Colonic mucosa (tissue), 4 donors: ENCODE measurements around the gene PHF21B. TPM values are rescaled to one million over a fixed set of nuclear protein-coding genes. Genes with fewer than 3 reads are reported as not detected.

Source experiments
- DNase-seq: peaks from one replicate; pipeline ENCODE4 v3.0.0-alpha.2; 2020
- H3K27ac ChIP-seq: fragments of 200-600 bp; one replicate; pipeline ENCODE4 v1.8.0; 2021
- H3K27me3 ChIP-seq: fragments of 200-600 bp; one replicate; pipeline ENCODE4 v1.8.0; 2021
- H3K36me3 ChIP-seq: fragments of 200-600 bp; one replicate; pipeline ENCODE4 v1.8.0; 2021
- H3K4me1 ChIP-seq: fragments of 200-600 bp; one replicate; pipeline ENCODE4 v1.8.0; 2021; ENCODE audit warnings: mild to moderate bottlenecking
- H3K4me3 ChIP-seq: fragments of 200-600 bp; one replicate; pipeline ENCODE4 v1.8.0; 2021
- H3K9ac ChIP-seq, 2 donors: one replicate each; pipeline ENCODE4 v1.7.0; 2013; ENCODE audit warnings: control low read depth in 2 of 2, low read depth in 2 of 2, low read length in 2 of 2
- H3K9me3 ChIP-seq: fragments of 200-600 bp; one replicate; pipeline ENCODE4 v1.8.0; 2021
- intact Hi-C: fragments of 100-400 bp; cut with DNase I; formaldehyde crosslinking; loops from one replicate; pipeline ENCODE4 v1.14.1; 2022
- total RNA-seq, 2 donors: library from RNA; stranded (reverse); fragmentation: NEBNext Ultra II Directional in 1 of 2; extraction: Animal tissue kit (Norgen Biotek cat#: 25700) in 1 of 2; gene quantifications; one replicate each; pipeline ENCODE4 v1.2.1, GENCODE V29; 2021
- TF ChIP-seq, protein P1 (sequence below): fragments of 200-600 bp; IDR thresholded peaks from one replicate; pipeline ENCODE4 v1.8.0; 2022; ENCODE audit warnings: antibody characterized with exemption, mild to moderate bottlenecking
- donor health status: healthy.
- donor health status: DM: no; HTN: no; CAD: no.
- donor health status: DM: no; HTN: no; CAD: no.

The PHF21B gene
- total RNA-seq, 2 donors from 2014 or later = not detected

DNA sequence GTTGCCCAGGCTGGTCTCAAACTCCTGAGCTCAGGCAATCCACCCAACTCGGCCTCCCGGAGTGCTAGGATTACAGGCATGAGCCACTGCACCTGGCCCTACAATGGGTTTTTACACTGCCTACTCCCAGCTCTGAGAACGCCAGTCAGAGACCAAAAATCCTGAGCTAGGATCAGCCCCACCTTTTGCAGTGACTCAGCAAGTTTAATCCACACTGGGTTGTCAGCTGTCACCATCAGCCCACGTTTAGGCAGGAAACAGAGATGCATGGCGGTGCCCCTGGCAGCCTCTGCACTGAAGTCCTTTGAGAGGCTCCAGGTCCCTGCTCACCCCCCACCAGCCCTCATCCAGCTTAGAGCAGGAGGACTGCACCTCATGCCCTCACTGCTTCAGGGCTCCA, 139.8 kb downstream of the PHF21B start:
- no peak overlapping the region for H3K9ac ChIP-seq
- no peak for DNase-seq

GRCh38 chr22:44869196-44869595, 140.6 kb downstream of the PHF21B start:
- H3K4me3 ChIP-seq = no peak overlapping the region
- no peaks in the 10 kb centered on the region for H3K4me1 ChIP-seq
- no peaks in the 10 kb centered on the region for H3K9me3 ChIP-seq
- H3K27me3 ChIP-seq = no peaks in the 10 kb centered on the region
- DNase-seq = no peak
- intact Hi-C loops = no loop called here
- H3K9ac ChIP-seq = no peak overlapping the region
- no peaks in the 10 kb centered on the region for H3K36me3 ChIP-seq
- TF ChIP-seq, protein P1, sequence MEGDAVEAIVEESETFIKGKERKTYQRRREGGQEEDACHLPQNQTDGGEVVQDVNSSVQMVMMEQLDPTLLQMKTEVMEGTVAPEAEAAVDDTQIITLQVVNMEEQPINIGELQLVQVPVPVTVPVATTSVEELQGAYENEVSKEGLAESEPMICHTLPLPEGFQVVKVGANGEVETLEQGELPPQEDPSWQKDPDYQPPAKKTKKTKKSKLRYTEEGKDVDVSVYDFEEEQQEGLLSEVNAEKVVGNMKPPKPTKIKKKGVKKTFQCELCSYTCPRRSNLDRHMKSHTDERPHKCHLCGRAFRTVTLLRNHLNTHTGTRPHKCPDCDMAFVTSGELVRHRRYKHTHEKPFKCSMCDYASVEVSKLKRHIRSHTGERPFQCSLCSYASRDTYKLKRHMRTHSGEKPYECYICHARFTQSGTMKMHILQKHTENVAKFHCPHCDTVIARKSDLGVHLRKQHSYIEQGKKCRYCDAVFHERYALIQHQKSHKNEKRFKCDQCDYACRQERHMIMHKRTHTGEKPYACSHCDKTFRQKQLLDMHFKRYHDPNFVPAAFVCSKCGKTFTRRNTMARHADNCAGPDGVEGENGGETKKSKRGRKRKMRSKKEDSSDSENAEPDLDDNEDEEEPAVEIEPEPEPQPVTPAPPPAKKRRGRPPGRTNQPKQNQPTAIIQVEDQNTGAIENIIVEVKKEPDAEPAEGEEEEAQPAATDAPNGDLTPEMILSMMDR = no peak
- H3K27ac ChIP-seq = no peak overlapping the region

More for the DNA sequence above, 139.8 kb downstream of the PHF21B start:
- TF ChIP-seq, protein P1 = no peak
- H3K4me1 ChIP-seq = no peaks in the 10 kb centered on the region
- intact Hi-C loops = no loop called here
- no peak overlapping the region for H3K4me3 ChIP-seq
- H3K9me3 ChIP-seq = no peaks in the 10 kb centered on the region
- no peak overlapping the region for H3K27ac ChIP-seq
- no peaks in the 10 kb centered on the region for H3K27me3 ChIP-seq
- no peaks in the 10 kb centered on the region for H3K36me3 ChIP-seq

DNA sequence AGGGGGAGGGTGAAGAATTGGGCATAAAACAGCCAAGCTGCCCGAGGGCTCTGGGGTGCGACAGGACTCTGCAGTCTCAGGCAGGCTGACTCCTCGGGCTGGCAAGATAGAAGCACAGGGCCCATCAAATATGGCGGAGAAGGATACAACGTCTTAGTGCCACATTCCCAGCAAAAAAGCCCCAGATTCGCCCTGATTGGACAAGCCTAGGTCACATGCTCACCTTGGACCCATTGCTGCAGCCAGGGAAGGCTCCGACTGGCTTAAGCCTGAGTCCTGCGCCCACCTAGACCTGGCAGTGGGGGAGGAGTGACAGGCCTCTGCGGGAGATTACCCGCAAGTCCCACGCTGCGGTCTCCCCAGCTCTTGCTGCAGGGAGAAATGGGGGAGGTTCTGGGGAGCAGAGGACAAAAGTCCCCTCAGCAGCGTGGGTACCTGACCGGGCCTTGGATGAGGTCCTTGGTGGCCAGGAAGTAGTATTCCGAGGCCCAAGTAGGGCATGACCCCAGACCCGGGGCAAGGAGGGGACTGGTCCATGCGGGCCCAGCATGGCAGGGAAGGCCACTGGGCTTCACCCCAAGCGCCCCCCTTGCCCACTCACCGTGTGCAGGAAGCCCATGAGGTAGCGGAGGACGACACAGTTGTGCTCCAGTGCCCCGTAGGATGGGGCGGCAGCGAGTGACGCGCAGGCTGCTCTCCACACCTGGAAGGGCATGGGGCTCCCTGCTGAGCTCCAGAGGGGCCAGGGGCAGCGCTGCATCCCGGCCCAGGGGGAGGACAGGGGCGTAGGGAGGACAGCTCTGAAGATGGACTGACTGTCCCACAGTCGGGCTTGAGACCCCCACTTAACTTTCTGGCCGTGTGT, 144.4 kb downstream of the PHF21B start:
- DNase-seq = no peak
- no peak overlapping the region for H3K4me3 ChIP-seq
- intact Hi-C loops = no loop called here
- no peak overlapping the region for H3K9ac ChIP-seq
- H3K4me1 ChIP-seq = no peaks in the 10 kb centered on the region
- H3K36me3 ChIP-seq = no peaks in the 10 kb centered on the region
- TF ChIP-seq, protein P1 = no peak
- no peaks in the 10 kb centered on the region for H3K27me3 ChIP-seq
- no peak overlapping the region for H3K27ac ChIP-seq
- H3K9me3 ChIP-seq = no peaks in the 10 kb centered on the region

- Histone ChIP-seq H3K36me3 (no peaks in the 10 kb centered on the region), H3K27me3 (no peaks in the 10 kb centered on the region), H3K4me3 (no peak overlapping the region), H3K27ac (no peak overlapping the region), H3K9me3 (no peaks in the 10 kb centered on the region), H3K4me1 (no peaks in the 10 kb centered on the region), H3K9ac (no peak overlapping the region)
- TF ChIP-seq, protein P1 = no peak
- DNase-seq = no peak
- intact Hi-C loops = no loop called here
Observed at GRCh38 chr22:44862981-44863860, 146.6 kb downstream of the PHF21B start.

- no peak overlapping the region for H3K4me3 ChIP-seq
- no peaks in the 10 kb centered on the region for H3K27me3 ChIP-seq
- H3K9ac ChIP-seq = no peak overlapping the region
- TF ChIP-seq, protein P1 = no peak
- H3K27ac ChIP-seq = no peak overlapping the region
- no peaks in the 10 kb centered on the region for H3K9me3 ChIP-seq
- no peak for DNase-seq
- H3K4me1 ChIP-seq = no peaks in the 10 kb centered on the region
- no peaks in the 10 kb centered on the region for H3K36me3 ChIP-seq
- intact Hi-C loops = no loop called here
Observed at GRCh38 chr22:44862281-44862680, 147.5 kb downstream of the PHF21B start.
